Tibial artery (tissue), 4 donors: ENCODE results near the gene LRRC71.

Source experiments
- DNase-seq, 2 donors: peaks; one replicate each; pipeline ENCODE4 v3.0.0-alpha.2; 2019
- H3K27ac ChIP-seq, 2 donors: fragments of 200-600 bp; sonication (generic) in 1 of 2; 1 replicate in 1 of 2; 2 replicates in 1 of 2; pipeline ENCODE4 v1.5.1; 2018 to 2019; ENCODE audit warnings: mild to moderate bottlenecking in 1 of 2
- H3K27me3 ChIP-seq, 2 donors: fragments of 200-600 bp; sonication (generic) in 1 of 2; one replicate each; pipeline versions ENCODE4 v1.5.1 to v1.6.0; 2016 to 2019
- H3K36me3 ChIP-seq, 3 donors: fragments of 200-600 bp; sonication (generic) in 2 of 3; one replicate each; pipeline ENCODE4 v1.5.1; 2016 to 2019; ENCODE audit warnings: mild to moderate bottlenecking in 2 of 3
- H3K4me1 ChIP-seq, 4 donors: fragments of 200-600 bp; sonication (generic) in 2 of 4; 1 replicate in 3 of 4; 2 replicates in 1 of 4; pipeline ENCODE4 v1.5.1; 2016 to 2019
- H3K4me3 ChIP-seq, 2 donors: fragments of 200-600 bp; sonication (generic) in 1 of 2; 1 replicate in 1 of 2; 2 replicates in 1 of 2; pipeline ENCODE4 v1.5.1; 2018 to 2019; ENCODE audit warnings: mild to moderate bottlenecking in 2 of 2
- H3K9me3 ChIP-seq, 3 donors: fragments of 200-600 bp; sonication (generic) in 1 of 3; one replicate each; pipeline ENCODE4 v1.5.1; 2016 to 2019
- CTCF ChIP-seq, 2 experiments: fragments of 200-600 bp in 1 of 2; fragments of 450-650 bp in 1 of 2; IDR thresholded peaks; one replicate each; pipeline ENCODE4 v1.5.1; 2017 to 2019; ENCODE audit warnings: antibody characterized with exemption in 2 of 2, mild to moderate bottlenecking in 1 of 2, moderate library complexity in 1 of 2
- intact Hi-C: fragments of 100-400 bp; cut with DNase I; formaldehyde crosslinking; loops from one replicate; pipeline ENCODE4 v1.15.0; 2023; ENCODE audit warnings: low total_unique reads

Gene LRRC71

DNA sequence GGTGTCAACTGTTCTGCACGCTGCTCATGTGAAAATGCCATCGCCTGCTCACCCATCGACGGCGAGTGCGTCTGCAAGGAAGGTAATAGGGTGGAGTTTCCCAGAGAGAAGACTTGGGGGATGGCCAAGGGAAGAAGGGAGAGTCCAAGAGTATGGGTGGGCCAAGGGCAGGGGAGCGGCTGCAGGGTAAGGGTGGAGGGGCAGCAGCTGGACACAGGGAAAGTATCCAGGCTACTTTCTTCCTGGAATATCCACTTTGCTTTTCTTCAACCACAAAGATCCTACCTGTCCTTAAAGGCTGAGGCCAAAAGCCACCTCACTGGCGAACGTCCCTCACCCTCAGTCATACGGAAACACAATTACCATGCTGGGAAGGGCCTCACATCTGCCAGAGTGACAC, 11.5 kb upstream of the LRRC71 start:
- DNase-seq, result no peak
- no peak for TF ChIP-seq CTCF (IDR thresholded peaks at IDR 0.05)
- Histone ChIP-seq H3K27me3 (no peaks in the 10 kb centered on the region), H3K27ac (no peak overlapping the region), H3K4me1 (peaks cover 0 to 5% (median 3%) of the 10 kb centered on the region in 4 donors), H3K4me3 (no peak overlapping the region), H3K36me3 (peaks cover 55 to 87% (median 71%) of the 10 kb centered on the region in 3 donors), H3K9me3 (no peaks in the 10 kb centered on the region)
- intact Hi-C loops, result no loop called here

DNA sequence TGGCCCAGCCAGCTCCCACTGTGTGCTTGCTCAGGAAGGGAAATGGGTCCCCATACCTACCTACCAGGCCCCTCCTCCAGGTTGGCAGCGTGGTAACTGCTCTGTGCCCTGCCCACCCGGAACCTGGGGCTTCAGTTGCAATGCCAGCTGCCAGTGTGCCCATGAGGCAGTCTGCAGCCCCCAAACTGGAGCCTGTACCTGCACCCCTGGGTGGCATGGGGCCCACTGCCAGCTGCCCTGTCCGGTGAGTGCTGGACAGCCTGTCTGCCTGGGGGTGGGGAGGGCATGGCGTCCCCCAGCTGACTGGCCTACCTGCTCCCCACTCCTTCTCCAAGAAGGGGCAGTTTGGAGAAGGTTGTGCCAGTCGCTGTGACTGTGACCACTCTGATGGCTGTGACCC, 10.8 kb upstream of the LRRC71 start:
- Histone ChIP-seq H3K27ac (no peak overlapping the region), H3K4me3 (no peak overlapping the region), H3K4me1 (peaks cover 0 to 4% (median 2%) of the 10 kb centered on the region in 4 donors), H3K27me3 (no peaks in the 10 kb centered on the region), H3K9me3 (no peaks in the 10 kb centered on the region), H3K36me3 (peaks cover 62 to 88% (median 78%) of the 10 kb centered on the region in 3 donors)
- intact Hi-C loops, result no loop called here
- no peak for DNase-seq
- no peak for TF ChIP-seq CTCF (IDR thresholded peaks at IDR 0.05)

GRCh38 chr1:156910309-156910782, 10.1 kb upstream of the LRRC71 start:
- Histone ChIP-seq H3K27ac (no peak overlapping the region), H3K4me1 (peaks cover 0 to 4% (median 2%) of the 10 kb centered on the region in 4 donors), H3K4me3 (no peak overlapping the region), H3K36me3 (peaks cover 69 to 88% (median 84%) of the 10 kb centered on the region in 3 donors), H3K27me3 (no peaks in the 10 kb centered on the region), H3K9me3 (no peaks in the 10 kb centered on the region)
- peak; percentile 53 to 79 for TF ChIP-seq CTCF (IDR thresholded peaks at IDR 0.05)
- no peak for DNase-seq
- intact Hi-C loops, result no loop called here

DNA sequence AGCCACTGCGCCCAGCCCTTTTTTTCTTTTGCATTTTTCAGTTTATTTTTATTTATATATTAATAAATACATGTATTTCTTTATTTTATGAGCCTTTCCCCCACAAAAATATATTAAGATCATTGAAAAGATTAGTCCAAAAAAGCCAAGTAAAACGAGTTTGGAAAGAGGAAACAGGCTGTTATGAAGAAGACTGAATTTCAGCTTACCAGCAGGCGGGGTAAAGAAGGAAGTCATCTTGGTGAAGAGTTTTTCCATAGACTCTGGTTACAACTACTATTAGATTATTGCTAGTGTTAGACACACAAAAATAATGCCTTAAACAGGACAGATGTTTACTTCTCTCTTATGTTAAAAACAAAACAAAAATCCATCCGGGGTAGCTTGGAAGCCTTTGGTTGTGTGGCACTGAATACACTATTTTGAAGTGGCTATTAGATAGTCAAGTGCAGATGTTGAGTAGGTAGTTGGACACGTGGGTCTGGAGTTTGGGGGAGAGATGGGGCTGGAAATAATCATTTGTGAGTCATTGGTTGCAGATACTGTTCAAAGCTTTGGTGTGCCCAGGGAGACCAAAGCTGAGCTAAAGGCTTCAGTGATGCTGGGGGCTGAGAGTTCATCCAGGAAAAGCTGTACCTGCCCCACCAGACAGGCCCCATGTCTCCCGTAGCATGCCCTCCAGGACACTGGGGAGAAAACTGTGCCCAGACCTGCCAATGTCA, 8.7 kb upstream of the LRRC71 start:
- no peak for TF ChIP-seq CTCF (IDR thresholded peaks at IDR 0.05)
- H3K27ac ChIP-seq, result no peak overlapping the region
- intact Hi-C loops, result no loop called here
- peaks cover 71 to 88% (median 82%) of the 10 kb centered on the region in 3 donors for H3K36me3 ChIP-seq
- DNase-seq, result no peak
- peaks cover 0 to 4% (median 2%) of the 10 kb centered on the region in 4 donors for H3K4me1 ChIP-seq
- no peaks in the 10 kb centered on the region for H3K27me3 ChIP-seq
- H3K4me3 ChIP-seq, result no peak overlapping the region
- H3K9me3 ChIP-seq, result no peaks in the 10 kb centered on the region

- Histone ChIP-seq H3K27me3 (no peaks in the 10 kb centered on the region), H3K4me1 (peaks cover 0 to 4% (median 2%) of the 10 kb centered on the region in 4 donors), H3K36me3 (peaks cover 74 to 85% (median 77%) of the 10 kb centered on the region in 3 donors), H3K27ac (no peak overlapping the region), H3K4me3 (no peak overlapping the region), H3K9me3 (no peaks in the 10 kb centered on the region)
- no peak for TF ChIP-seq CTCF (IDR thresholded peaks at IDR 0.05)
- intact Hi-C loops, result no loop called here
- no peak for DNase-seq
Observed at GRCh38 chr1:156912310-156912709, 8.1 kb upstream of the LRRC71 start.
